Measurements from ENCODE around the gene TCF12. TPM values are rescaled to one million over a fixed set of nuclear protein-coding genes. Genes with fewer than 3 reads are reported as not detected.
A peak's percentile ranks its signal among the peaks of the same experiment; 100 is the strongest.

TCF12 gene
- polyA plus RNA-seq, 3 donors, result 15.8 to 52.5 (median 27.6) TPM

DNA sequence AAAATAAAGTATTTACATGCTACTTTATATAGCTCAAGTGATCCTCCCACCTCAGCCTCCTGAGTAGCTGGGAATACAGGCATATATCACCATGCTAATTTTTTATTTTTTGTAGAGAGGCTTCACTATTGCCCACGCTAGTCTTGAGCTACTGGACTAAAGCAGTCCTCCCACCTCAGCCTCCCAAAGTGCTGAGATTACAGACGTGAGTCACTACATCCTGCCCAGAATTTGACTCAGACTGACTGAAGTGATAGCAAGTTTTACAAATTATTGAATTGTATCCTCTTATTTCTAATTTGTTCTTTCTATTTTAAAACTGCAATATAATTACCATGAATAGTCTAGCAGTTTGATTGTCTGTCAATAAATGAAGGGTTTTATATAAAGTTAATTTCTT is 247.5 kb downstream of the TCF12 start:
- WGBS (ENCODE audit: insufficient coverage), result no CpG with 5 or more reads among the region's 2 CpGs
- H3K4me1 ChIP-seq (ENCODE audit: control insufficient read depth in 1 of 2, insufficient read depth in 2 of 2, low read length in 2 of 2), result peaks cover 16 to 18% of the 10 kb centered on the region in 2 donors
- no peak overlapping the region for H3K4me2 ChIP-seq (replicated peaks; ENCODE audit: extremely low read depth, low read length, poor library complexity, severe bottlenecking)
- peak overlapping the region in 1 of 2 donors; percentile 51 for H3K27ac ChIP-seq (ENCODE audit: low read depth in 1 of 2, low read length in 2 of 2)
- H3K36me3 Mint-ChIP-seq, result peaks cover 24 to 28% of the 10 kb centered on the region in 2 donors
- no peaks in the 10 kb centered on the region for H3K27me3 Mint-ChIP-seq (ENCODE audit: low read depth in 3 of 3)
- H3K4me3 Mint-ChIP-seq, result no peak overlapping the region
- peaks cover 20% of the 10 kb centered on the region for H3K4me1 Mint-ChIP-seq
- no peak overlapping the region for H3K9ac ChIP-seq (ENCODE audit: insufficient read depth, low read length, poor library complexity, severe bottlenecking)
- TF ChIP-seq CTCF (IDR thresholded peaks at IDR 0.05), result no peak
- peak overlapping the region in 3 of 7 donors; percentile 11 to 46 (median 33) for H3K27ac Mint-ChIP-seq
- intact Hi-C loops (cut with micrococcal nuclease), result no loop called here
- H3K79me2 ChIP-seq (ENCODE audit: insufficient read depth, low read length), result peaks cover 2% of the 10 kb centered on the region
- no peaks in the 10 kb centered on the region for H3K27me3 ChIP-seq (ENCODE audit: control insufficient read depth in 2 of 2, insufficient read depth in 2 of 2, low read length in 2 of 2)
- H2AFZ ChIP-seq (ENCODE audit: insufficient read depth, low read depth, low read length, poor library complexity, severe bottlenecking), result no peak overlapping the region
- H4K20me1 ChIP-seq (ENCODE audit: insufficient read depth, low read length), result peaks cover 4% of the 10 kb centered on the region
- H3K9me3 ChIP-seq (replicated peaks in 1 of 2; ENCODE audit: control insufficient read depth in 1 of 2, insufficient read depth in 1 of 2, low read length in 2 of 2), result peaks cover 15% of the 10 kb centered on the region in 2 donors
- H3K36me3 ChIP-seq (replicated peaks in 1 of 2; ENCODE audit: control insufficient read depth in 1 of 2, insufficient read depth in 2 of 2, low read length in 2 of 2), result peaks cover 0 to 21% of the 10 kb centered on the region in 2 donors
- peak in 2 of 3 donors; percentile 30 to 34 for DNase-seq
- peaks cover 4 to 15% (median 13%) of the 10 kb centered on the region in 7 donors for H3K9me3 Mint-ChIP-seq
- no peak overlapping the region for H3K4me3 ChIP-seq (replicated peaks in 1 of 3; ENCODE audit: low read depth in 2 of 3, low read length in 3 of 3)

DNA sequence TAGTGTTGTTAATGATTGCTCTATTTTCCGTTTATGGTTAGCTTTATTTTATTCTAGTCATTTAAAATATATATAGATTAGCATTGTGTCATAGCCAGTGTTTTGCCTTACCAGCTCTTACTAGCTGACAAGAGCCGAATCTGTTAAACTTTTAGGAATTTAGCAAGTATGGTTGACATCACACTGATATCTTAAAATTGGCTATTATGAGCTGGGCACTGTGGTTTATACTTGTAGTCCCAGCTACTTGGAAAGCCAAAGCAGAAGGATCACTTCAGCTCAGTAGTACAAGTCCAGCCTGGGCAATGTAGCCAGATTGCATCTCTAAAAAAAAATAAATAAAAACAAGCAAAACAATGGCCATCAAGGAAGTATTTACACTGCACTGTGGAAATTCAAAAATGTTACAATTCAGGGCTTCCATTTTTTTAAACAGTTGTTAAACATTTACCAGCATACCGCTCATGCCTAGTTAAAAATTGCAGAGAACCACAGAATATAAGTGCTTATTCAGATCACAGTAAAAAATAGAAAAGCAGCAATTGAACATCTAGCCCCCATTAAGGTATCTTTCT is 249.5 kb downstream of the TCF12 start:
- Mint-ChIP-seq H3K27ac (no peak overlapping the region), H3K4me1 (peaks cover 31% of the 10 kb centered on the region), H3K4me3 (no peak overlapping the region), H3K36me3 (peaks cover 25 to 36% of the 10 kb centered on the region in 2 donors), H3K9me3 (peaks cover 4 to 15% (median 13%) of the 10 kb centered on the region in 7 donors), H3K27me3 (ENCODE audit: low read depth in 3 of 3) (no peaks in the 10 kb centered on the region)
- peaks cover 3 to 21% of the 10 kb centered on the region in 2 donors for H3K36me3 ChIP-seq (replicated peaks in 1 of 2; ENCODE audit: control insufficient read depth in 1 of 2, insufficient read depth in 2 of 2, low read length in 2 of 2)
- no peak for DNase-seq
- peaks cover 4% of the 10 kb centered on the region for H4K20me1 ChIP-seq (ENCODE audit: insufficient read depth, low read length)
- no peak overlapping the region for H2AFZ ChIP-seq (ENCODE audit: insufficient read depth, low read depth, low read length, poor library complexity, severe bottlenecking)
- H3K4me1 ChIP-seq (ENCODE audit: control insufficient read depth in 1 of 2, insufficient read depth in 2 of 2, low read length in 2 of 2), result peaks cover 16 to 18% of the 10 kb centered on the region in 2 donors
- TF ChIP-seq CTCF (IDR thresholded peaks at IDR 0.05), result no peak
- no peaks in the 10 kb centered on the region for H3K27me3 ChIP-seq (ENCODE audit: control insufficient read depth in 2 of 2, insufficient read depth in 2 of 2, low read length in 2 of 2)
- intact Hi-C loops (cut with micrococcal nuclease), result no loop called here
- no peak overlapping the region for H3K4me3 ChIP-seq (replicated peaks in 1 of 3; ENCODE audit: low read depth in 2 of 3, low read length in 3 of 3)
- peaks cover 15% of the 10 kb centered on the region in 2 donors for H3K9me3 ChIP-seq (replicated peaks in 1 of 2; ENCODE audit: control insufficient read depth in 1 of 2, insufficient read depth in 1 of 2, low read length in 2 of 2)
- H3K9ac ChIP-seq (ENCODE audit: insufficient read depth, low read length, poor library complexity, severe bottlenecking), result no peak overlapping the region
- H3K79me2 ChIP-seq (ENCODE audit: insufficient read depth, low read length), result peaks cover 3% of the 10 kb centered on the region
- no peak overlapping the region for H3K27ac ChIP-seq (ENCODE audit: low read depth in 1 of 2, low read length in 2 of 2)
- WGBS (ENCODE audit: insufficient coverage), result 100% methylated on average over 2 of the region's 3 CpGs
- no peak overlapping the region for H3K4me2 ChIP-seq (replicated peaks; ENCODE audit: extremely low read depth, low read length, poor library complexity, severe bottlenecking)

Measured in CD14-positive monocyte (primary cell).